Karpas-422 (cell line): ENCODE data around the gene TMEM260. TPM values are rescaled to one million over a fixed set of nuclear protein-coding genes. Genes with fewer than 3 reads are reported as not detected.

Source experiments
- DNase-seq: peaks from one replicate; pipeline ENCODE4 v3.0.0-alpha.2; 2015
- H2AFZ ChIP-seq: fragments of 200-600 bp; sonication (generic); 2 replicates; pipeline ENCODE4 v1.6.1; 2014; ENCODE audit warnings: antibody characterized with exemption, low read length, mixed read lengths
- H3K27ac ChIP-seq: fragments of 200-600 bp; sonication (generic); 2 replicates; pipeline ENCODE4 v1.5.1; 2014; ENCODE audit warnings: mild to moderate bottlenecking, low read length, moderate library complexity
- H3K27me3 ChIP-seq: fragments of 200-600 bp; sonication (generic); 2 replicates; pipeline ENCODE4 v1.6.1; 2014; ENCODE audit warnings: low read length, mixed read lengths
- H3K36me3 ChIP-seq: fragments of 200-600 bp; sonication (generic); 2 replicates; pipeline ENCODE4 v1.6.1; 2014; ENCODE audit warnings: low read length, mixed read lengths; ENCODE audit not compliant: insufficient read depth
- H3K4me1 ChIP-seq: fragments of 200-600 bp; sonication (generic); 2 replicates; pipeline ENCODE4 v1.6.1; 2014; ENCODE audit warnings: mild to moderate bottlenecking, low read length, mixed read lengths
- H3K4me2 ChIP-seq: fragments of 200-600 bp; sonication (generic); 2 replicates; pipeline ENCODE4 v1.6.1; 2014; ENCODE audit warnings: low read length, low read depth, mild to moderate bottlenecking; ENCODE audit not compliant: poor library complexity, severe bottlenecking
- H3K4me3 ChIP-seq: fragments of 200-600 bp; sonication (generic); 2 replicates; pipeline ENCODE4 v1.5.1; 2014; ENCODE audit warnings: mild to moderate bottlenecking, antibody characterized with exemption, low read length, mixed read lengths
- H3K79me2 ChIP-seq: fragments of 200-600 bp; sonication (generic); 2 replicates; pipeline ENCODE4 v1.6.1; 2014; ENCODE audit warnings: mild to moderate bottlenecking, low read length, mixed read lengths
- H3K9ac ChIP-seq: fragments of 200-600 bp; sonication (generic); 2 replicates; pipeline ENCODE4 v1.6.0; 2014; ENCODE audit warnings: low read length
- H3K9me2 ChIP-seq: fragments of 200-600 bp; sonication (generic), shearing (Covaris generic); replicated peaks from 2 replicates; pipeline ENCODE4 v1.6.0; 2014; ENCODE audit warnings: mild to moderate bottlenecking, low read length, moderate library complexity; ENCODE audit not compliant: insufficient read depth
- H3K9me3 ChIP-seq: fragments of 300-700, 200-600 bp; sonication (generic); 2 replicates; pipeline ENCODE4 v1.6.1; 2014; ENCODE audit warnings: low read length, mixed read lengths
- H4K20me1 ChIP-seq: fragments of 200-600 bp; sonication (generic); 2 replicates; pipeline ENCODE4 v1.6.1; 2014; ENCODE audit warnings: mild to moderate bottlenecking, antibody characterized with exemption, low read length, low read depth; ENCODE audit not compliant: insufficient read depth
- total RNA-seq: library from RNA; depleted of rRNA; stranded (reverse); fragments of >200 nt; shearing (Covaris generic); gene quantifications from 2 replicates; pipeline ENCODE4 v1.2.3, GENCODE V29; 2014; ENCODE audit warnings: low replicate concordance

Gene TMEM260
- total RNA-seq, 1 experiment from 2014 or later = 38.9 TPM

DNA sequence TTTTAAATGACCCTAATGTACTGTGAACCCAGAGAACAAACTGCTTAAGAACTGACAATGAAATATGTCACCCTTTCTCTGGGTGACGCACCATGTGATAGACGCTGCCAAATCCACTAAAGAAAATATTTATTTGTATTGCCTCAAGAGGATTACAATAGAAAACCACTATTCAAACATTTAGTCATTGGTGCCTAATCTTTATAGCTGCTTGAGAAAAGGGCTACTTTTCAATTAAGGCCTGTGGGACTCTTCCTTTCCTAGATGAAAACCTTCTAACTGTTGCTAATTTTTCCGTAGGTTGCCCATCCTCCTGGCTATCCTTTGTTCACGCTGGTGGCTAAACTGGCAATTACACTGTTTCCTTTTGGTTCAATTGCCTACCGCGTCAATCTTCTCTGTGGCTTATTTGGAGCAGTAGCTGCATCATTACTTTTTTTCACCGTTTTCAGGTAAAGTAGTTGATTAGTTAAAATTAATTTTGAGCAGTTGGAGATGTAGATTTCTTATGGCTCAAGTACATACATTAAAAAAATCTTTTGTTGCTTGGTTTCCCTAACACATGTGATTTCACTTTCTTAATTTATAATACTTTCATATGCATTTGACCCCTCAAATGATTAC lies 6.0 kb downstream of the TMEM260 start:
- Histone ChIP-seq H3K4me3 (no peak overlapping the region), H3K9ac (no peak overlapping the region), H3K4me2 (no peak overlapping the region), H3K4me1 (peaks cover 36% of the 10 kb centered on the region), H3K9me3 (no peaks in the 10 kb centered on the region), H3K79me2 (peaks cover 81% of the 10 kb centered on the region), H2AFZ (no peak overlapping the region), H4K20me1 (peaks cover 11% of the 10 kb centered on the region), H3K36me3 (peaks cover 21% of the 10 kb centered on the region; the same call in 1 of the 2 replicates), H3K27me3 (no peaks in the 10 kb centered on the region), H3K27ac (no peak overlapping the region), H3K9me2 (no peaks in the 10 kb centered on the region; the same call in 1 of the 2 replicates)
- no peak for DNase-seq

DNA sequence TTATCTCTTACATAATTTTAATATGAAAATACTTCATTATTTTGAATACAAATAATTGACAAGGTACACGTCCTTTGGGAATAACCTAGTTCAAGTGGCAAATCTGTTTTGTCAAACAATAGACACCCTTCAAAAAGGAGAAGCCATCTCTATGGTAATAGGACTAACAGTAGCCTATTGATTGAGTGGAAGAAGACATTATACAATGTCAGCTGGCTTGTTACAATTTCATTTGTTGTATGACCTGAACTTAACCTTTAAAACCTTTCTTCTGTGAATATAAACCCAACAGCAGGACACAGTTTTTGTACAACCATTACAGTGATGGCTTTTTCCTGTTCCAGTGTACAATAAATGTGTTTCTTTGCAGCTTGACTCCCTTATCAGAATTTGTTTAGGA lies 8.1 kb downstream of the TMEM260 start:
- H3K27me3 ChIP-seq = no peaks in the 10 kb centered on the region
- peaks cover 14% of the 10 kb centered on the region for H3K4me1 ChIP-seq
- no peak overlapping the region for H3K9ac ChIP-seq
- peaks cover 29% of the 10 kb centered on the region; the same call in 1 of the 2 replicates for H3K36me3 ChIP-seq
- no peak overlapping the region for H3K27ac ChIP-seq
- peaks cover 80% of the 10 kb centered on the region for H3K79me2 ChIP-seq
- no peak overlapping the region for H2AFZ ChIP-seq
- DNase-seq = no peak
- H3K9me2 ChIP-seq = no peaks in the 10 kb centered on the region; the same call in 1 of the 2 replicates
- no peak overlapping the region for H3K4me3 ChIP-seq
- no peaks in the 10 kb centered on the region for H4K20me1 ChIP-seq
- no peak overlapping the region for H3K4me2 ChIP-seq
- no peaks in the 10 kb centered on the region for H3K9me3 ChIP-seq

DNA sequence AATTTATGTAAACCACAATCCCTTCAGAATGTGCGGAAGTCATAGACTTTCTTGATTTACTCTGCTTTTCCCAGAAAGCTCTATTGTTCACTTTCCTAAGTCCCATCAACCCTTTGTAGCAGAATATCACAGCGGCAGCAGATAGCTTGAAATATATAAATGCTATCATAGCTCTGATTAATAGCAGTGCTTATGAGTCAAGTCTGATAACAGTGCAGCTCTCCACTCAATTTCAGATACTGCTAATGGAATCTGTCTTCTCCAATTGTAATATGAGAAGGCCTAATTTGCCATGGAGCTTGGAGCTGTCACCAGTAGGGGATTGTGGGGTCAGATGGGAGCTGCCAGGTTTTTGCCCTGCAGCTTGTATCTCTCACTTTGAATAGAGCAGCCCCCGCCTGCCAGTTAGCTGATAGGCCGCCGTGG lies 10.9 kb downstream of the TMEM260 start:
- Histone ChIP-seq H3K36me3 (peaks cover 39% of the 10 kb centered on the region; the same call in 1 of the 2 replicates), H3K9me3 (no peaks in the 10 kb centered on the region), H3K27ac (no peak overlapping the region), H3K27me3 (no peaks in the 10 kb centered on the region), H3K4me2 (no peak overlapping the region), H3K9me2 (no peaks in the 10 kb centered on the region; the same call in 1 of the 2 replicates), H4K20me1 (no peaks in the 10 kb centered on the region), H3K9ac (no peak overlapping the region), H3K79me2 (peaks cover 58% of the 10 kb centered on the region), H3K4me3 (no peak overlapping the region), H3K4me1 (no peaks in the 10 kb centered on the region), H2AFZ (no peak overlapping the region)
- no peak for DNase-seq

DNA sequence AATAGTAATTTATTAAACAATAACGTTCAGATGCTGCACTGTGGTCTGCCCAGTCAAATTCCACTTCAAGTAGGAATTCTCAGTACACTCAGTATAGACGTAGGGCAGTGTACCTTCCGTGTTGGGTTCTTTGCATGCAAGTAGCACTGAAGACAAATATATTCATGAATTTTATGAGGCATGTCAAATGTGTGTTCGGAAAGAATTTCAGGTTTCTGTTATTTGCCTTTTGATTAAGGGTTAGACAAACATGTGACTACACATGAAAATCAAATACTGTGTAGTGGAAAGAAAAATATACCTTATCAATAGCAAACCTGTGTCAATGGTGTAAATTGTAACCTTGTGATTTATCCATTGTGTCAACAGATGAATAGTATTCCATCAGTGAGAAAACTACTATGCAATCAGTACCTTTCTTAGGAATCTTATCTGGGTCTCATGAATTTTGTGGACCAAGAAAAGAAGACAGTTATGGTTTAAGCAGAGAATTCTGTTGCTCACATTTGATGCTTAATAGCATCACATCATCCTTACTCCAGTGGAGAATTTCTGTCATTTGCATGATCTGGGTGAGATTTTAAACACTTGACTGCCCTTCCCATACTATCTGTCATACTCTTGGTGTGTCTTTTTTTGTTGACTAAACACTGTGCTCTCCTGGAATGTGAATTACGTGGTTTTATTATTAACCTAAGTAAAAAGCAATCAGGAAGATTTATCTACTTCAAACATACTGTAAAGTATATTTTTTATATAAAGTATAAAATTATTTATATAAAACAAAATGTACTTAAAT lies 13.3 kb downstream of the TMEM260 start:
- Histone ChIP-seq H3K9me2 (no peaks in the 10 kb centered on the region; the same call in 1 of the 2 replicates), H2AFZ (no peak overlapping the region), H3K9ac (no peak overlapping the region), H3K36me3 (peaks cover 28% of the 10 kb centered on the region; the same call in 1 of the 2 replicates), H3K9me3 (no peaks in the 10 kb centered on the region), H3K27me3 (no peaks in the 10 kb centered on the region), H3K4me2 (no peak overlapping the region), H3K79me2 (peaks cover 43% of the 10 kb centered on the region), H3K4me1 (no peaks in the 10 kb centered on the region), H3K4me3 (no peak overlapping the region), H4K20me1 (no peaks in the 10 kb centered on the region), H3K27ac (no peak overlapping the region)
- DNase-seq = no peak

DNA sequence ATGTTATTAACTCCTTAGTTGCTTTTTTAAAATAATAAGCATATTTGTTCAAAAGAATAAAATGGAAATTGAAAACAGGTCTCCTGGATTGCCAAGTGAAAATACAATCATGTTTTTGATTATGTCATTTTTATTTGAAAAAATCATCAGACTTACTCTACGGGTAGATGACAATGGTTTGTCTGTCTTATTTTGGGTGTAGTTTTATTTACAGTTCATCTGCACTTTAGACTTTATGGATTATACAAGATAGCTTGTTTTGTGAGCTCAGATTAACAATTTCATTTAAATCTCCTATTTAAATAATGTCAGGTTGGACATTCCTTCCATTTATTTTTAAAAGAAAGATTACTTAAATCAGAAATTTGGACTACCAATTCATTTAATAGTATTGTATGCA lies 14.8 kb downstream of the TMEM260 start:
- Histone ChIP-seq H3K9me3 (no peaks in the 10 kb centered on the region), H4K20me1 (no peaks in the 10 kb centered on the region), H3K4me1 (no peaks in the 10 kb centered on the region), H3K4me3 (no peak overlapping the region), H2AFZ (no peak overlapping the region), H3K79me2 (peaks cover 32% of the 10 kb centered on the region), H3K9me2 (no peaks in the 10 kb centered on the region; the same call in 1 of the 2 replicates), H3K27ac (no peak overlapping the region), H3K4me2 (no peak overlapping the region), H3K27me3 (no peaks in the 10 kb centered on the region), H3K36me3 (peaks cover 24% of the 10 kb centered on the region; the same call in 1 of the 2 replicates), H3K9ac (no peak overlapping the region)
- DNase-seq = no peak

DNA sequence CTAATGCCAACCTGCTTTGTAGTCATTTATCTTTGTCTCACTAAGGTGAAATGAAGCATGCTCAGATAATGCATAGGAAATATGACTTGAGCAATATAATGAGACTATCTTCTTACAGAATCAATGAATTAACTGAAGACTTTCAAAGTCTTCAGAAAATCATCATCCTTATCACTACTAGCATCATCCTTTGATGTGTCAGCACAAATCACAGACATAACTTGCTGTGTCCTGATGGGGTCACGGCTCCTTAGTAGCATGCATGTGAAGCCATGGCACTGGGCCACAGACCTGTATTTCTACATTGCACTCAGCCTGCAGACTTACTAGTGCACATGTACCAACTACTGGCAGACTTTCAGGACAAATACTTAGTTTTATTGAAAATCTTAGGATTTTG lies 18.9 kb downstream of the TMEM260 start:
- Histone ChIP-seq H3K9me2 (no peaks in the 10 kb centered on the region; the same call in 1 of the 2 replicates), H3K9ac (no peak overlapping the region), H3K4me2 (no peak overlapping the region), H3K79me2 (peaks cover 23% of the 10 kb centered on the region), H3K4me1 (no peaks in the 10 kb centered on the region), H3K4me3 (no peak overlapping the region), H2AFZ (no peak overlapping the region), H3K27me3 (no peaks in the 10 kb centered on the region), H3K27ac (no peak overlapping the region), H3K36me3 (peaks cover 15% of the 10 kb centered on the region; the same call in 1 of the 2 replicates), H4K20me1 (no peaks in the 10 kb centered on the region), H3K9me3 (no peaks in the 10 kb centered on the region)
- no peak for DNase-seq

DNA sequence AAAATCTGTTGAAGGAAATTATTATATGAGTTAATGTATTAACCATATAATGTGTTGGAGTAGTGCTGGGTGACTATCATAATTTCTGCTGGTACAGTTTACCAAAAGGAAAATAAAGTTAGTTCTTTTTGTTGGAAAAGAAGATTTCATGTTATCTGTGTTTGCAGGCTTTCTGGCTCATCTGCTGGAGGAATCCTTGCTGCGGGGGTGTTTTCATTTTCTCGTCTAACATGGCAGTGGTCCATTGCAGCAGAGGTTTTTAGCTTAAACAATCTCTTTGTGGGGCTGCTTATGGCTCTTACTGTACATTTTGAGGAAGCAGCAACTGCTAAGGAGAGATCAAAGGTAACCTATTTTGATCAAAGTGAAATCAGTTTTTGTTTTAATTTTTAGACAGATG lies 24.1 kb downstream of the TMEM260 start:
- H2AFZ ChIP-seq = no peak overlapping the region
- no peak overlapping the region for H3K9ac ChIP-seq
- peaks cover 25% of the 10 kb centered on the region; the same call in 1 of the 2 replicates for H3K36me3 ChIP-seq
- H3K27me3 ChIP-seq = no peaks in the 10 kb centered on the region
- no peaks in the 10 kb centered on the region for H3K9me3 ChIP-seq
- H3K4me2 ChIP-seq = no peak overlapping the region
- H3K4me1 ChIP-seq = no peaks in the 10 kb centered on the region
- H4K20me1 ChIP-seq = no peaks in the 10 kb centered on the region
- no peak overlapping the region for H3K4me3 ChIP-seq
- peaks cover 32% of the 10 kb centered on the region for H3K79me2 ChIP-seq
- DNase-seq = no peak
- H3K9me2 ChIP-seq = no peaks in the 10 kb centered on the region
- no peak overlapping the region for H3K27ac ChIP-seq

DNA sequence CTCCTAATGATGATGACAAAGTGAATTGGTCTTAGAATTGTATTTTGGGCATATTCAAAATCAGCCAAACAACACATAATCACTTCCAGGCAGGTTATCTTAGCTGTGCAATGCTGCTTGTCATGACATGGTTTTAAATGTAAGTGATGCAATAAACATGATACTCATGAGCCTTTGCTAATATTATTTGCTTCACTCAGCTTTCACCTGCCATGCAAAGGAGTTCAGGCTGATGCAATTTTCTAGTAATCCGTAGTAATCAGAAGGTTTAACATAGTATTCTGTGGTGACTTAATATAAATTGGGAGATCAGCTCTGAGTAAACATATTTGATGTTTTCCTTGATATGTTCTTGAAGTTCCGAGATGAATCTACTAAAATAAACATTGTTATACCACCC lies 29.1 kb downstream of the TMEM260 start:
- no peaks in the 10 kb centered on the region for H3K27me3 ChIP-seq
- H3K4me2 ChIP-seq = no peak overlapping the region
- no peak overlapping the region for H3K4me3 ChIP-seq
- no peak for DNase-seq
- no peak overlapping the region for H2AFZ ChIP-seq
- H3K4me1 ChIP-seq = no peaks in the 10 kb centered on the region
- no peaks in the 10 kb centered on the region for H3K9me2 ChIP-seq
- H3K79me2 ChIP-seq = peaks cover 15% of the 10 kb centered on the region
- H3K9ac ChIP-seq = no peak overlapping the region
- H4K20me1 ChIP-seq = no peaks in the 10 kb centered on the region
- peaks cover 48% of the 10 kb centered on the region for H3K36me3 ChIP-seq
- no peak overlapping the region for H3K27ac ChIP-seq
- H3K9me3 ChIP-seq = no peaks in the 10 kb centered on the region
